ENCODE measurements around the gene ADGRF4.
A peak's percentile ranks its signal among the peaks of the same experiment; 100 is the strongest.

ADGRF4 gene

GRCh38 chr6:47733879-47734558, 35.6 kb downstream of the ADGRF4 start:
- Histone ChIP-seq H2AFZ (ENCODE audit: insufficient read depth, low read length, poor library complexity) (no peak overlapping the region), H2AK5ac (ENCODE audit: low read length) (no peak overlapping the region), H3K18ac (ENCODE audit: low read length) (no peak overlapping the region), H3K4ac (ENCODE audit: low read depth, low read length) (no peak overlapping the region), H3K36me3 (ENCODE audit: control insufficient read depth in 1 of 2, insufficient read depth in 2 of 2, low read length in 2 of 2) (no peaks in the 10 kb centered on the region), H4K8ac (ENCODE audit: low read depth, low read length) (no peak overlapping the region), H3K4me1 (ENCODE audit: control insufficient read depth in 1 of 2, insufficient read depth in 2 of 2, low read length in 2 of 2) (peaks cover 0 to 6% of the 10 kb centered on the region in 2 experiments), H3K4me3 (ENCODE audit: low read depth, low read length) (no peak overlapping the region), H3K9ac (ENCODE audit: low read length) (no peak overlapping the region), H3K4me2 (ENCODE audit: low read length) (no peak overlapping the region), H4K12ac (ENCODE audit: low read depth, low read length) (no peak overlapping the region), H3K23ac (ENCODE audit: low read length) (no peak overlapping the region), H3K79me1 (ENCODE audit: low read length) (no peaks in the 10 kb centered on the region), H2BK12ac (ENCODE audit: low read length) (no peak overlapping the region), H3K27me3 (ENCODE audit: insufficient read depth, low read length) (no peaks in the 10 kb centered on the region), H3K27ac (ENCODE audit: low read depth, low read length) (no peak overlapping the region), H2BK120ac (ENCODE audit: insufficient read depth, low read length, poor library complexity) (no peak overlapping the region), H3K14ac (ENCODE audit: low read length) (no peak overlapping the region), H4K91ac (ENCODE audit: low read depth, low read length) (no peak overlapping the region), H3K9me3 (ENCODE audit: insufficient read depth, low read depth, low read length) (no peaks in the 10 kb centered on the region), H3K79me2 (ENCODE audit: control insufficient read depth, insufficient read depth, low read length, poor library complexity) (no peaks in the 10 kb centered on the region), H2BK5ac (ENCODE audit: low read depth, low read length, poor library complexity) (no peak overlapping the region)
- WGBS (ENCODE audit: extremely low coverage, insufficient coverage, insufficient read length), result no CpG with 5 or more reads among the region's 2 CpGs
- DNase-seq, result peak; percentile 10 to 75

- no peak overlapping the region for H2AFZ ChIP-seq (ENCODE audit: insufficient read depth, low read length, poor library complexity)
- H2BK12ac ChIP-seq (ENCODE audit: low read length), result no peak overlapping the region
- H4K12ac ChIP-seq (ENCODE audit: low read depth, low read length), result no peak overlapping the region
- no peaks in the 10 kb centered on the region for H3K36me3 ChIP-seq (ENCODE audit: control insufficient read depth in 1 of 2, insufficient read depth in 2 of 2, low read length in 2 of 2)
- no peaks in the 10 kb centered on the region for H3K79me1 ChIP-seq (ENCODE audit: low read length)
- no peak overlapping the region for H4K91ac ChIP-seq (ENCODE audit: low read depth, low read length)
- H3K9ac ChIP-seq (ENCODE audit: low read length), result no peak overlapping the region
- no peaks in the 10 kb centered on the region for H3K79me2 ChIP-seq (ENCODE audit: control insufficient read depth, insufficient read depth, low read length, poor library complexity)
- no peak overlapping the region for H3K18ac ChIP-seq (ENCODE audit: low read length)
- no peak overlapping the region for H3K4ac ChIP-seq (ENCODE audit: low read depth, low read length)
- no peak overlapping the region for H2BK5ac ChIP-seq (ENCODE audit: low read depth, low read length, poor library complexity)
- no peak overlapping the region for H3K4me3 ChIP-seq (ENCODE audit: low read depth, low read length)
- H3K23ac ChIP-seq (ENCODE audit: low read length), result no peak overlapping the region
- H3K14ac ChIP-seq (ENCODE audit: low read length), result no peak overlapping the region
- no peak overlapping the region for H4K8ac ChIP-seq (ENCODE audit: low read depth, low read length)
- no peak overlapping the region for H3K4me2 ChIP-seq (ENCODE audit: low read length)
- no CpG with 5 or more reads among the region's 4 CpGs for WGBS (ENCODE audit: extremely low coverage, insufficient coverage, insufficient read length)
- no peak for DNase-seq
- no peaks in the 10 kb centered on the region for H3K4me1 ChIP-seq (ENCODE audit: control insufficient read depth in 1 of 2, insufficient read depth in 2 of 2, low read length in 2 of 2)
- H2BK120ac ChIP-seq (ENCODE audit: insufficient read depth, low read length, poor library complexity), result no peak overlapping the region
- H3K27ac ChIP-seq (ENCODE audit: low read depth, low read length), result no peak overlapping the region
- no peak overlapping the region for H2AK5ac ChIP-seq (ENCODE audit: low read length)
- no peaks in the 10 kb centered on the region for H3K27me3 ChIP-seq (ENCODE audit: insufficient read depth, low read length)
- no peaks in the 10 kb centered on the region for H3K9me3 ChIP-seq (ENCODE audit: insufficient read depth, low read depth, low read length)
These were observed 36.6 kb downstream of the ADGRF4 start for GRCh38 chr6:47734831-47735481.

GRCh38 chr6:47736083-47736700, 37.8 kb downstream of the ADGRF4 start:
- Histone ChIP-seq H2AFZ (ENCODE audit: insufficient read depth, low read length, poor library complexity) (no peak overlapping the region), H3K4me3 (ENCODE audit: low read depth, low read length) (no peak overlapping the region), H2AK5ac (ENCODE audit: low read length) (no peak overlapping the region), H3K36me3 (ENCODE audit: control insufficient read depth in 1 of 2, insufficient read depth in 2 of 2, low read length in 2 of 2) (no peaks in the 10 kb centered on the region), H4K12ac (ENCODE audit: low read depth, low read length) (no peak overlapping the region), H3K4ac (ENCODE audit: low read depth, low read length) (no peak overlapping the region), H4K91ac (ENCODE audit: low read depth, low read length) (no peak overlapping the region), H2BK5ac (ENCODE audit: low read depth, low read length, poor library complexity) (no peak overlapping the region), H2BK12ac (ENCODE audit: low read length) (no peak overlapping the region), H2BK120ac (ENCODE audit: insufficient read depth, low read length, poor library complexity) (no peak overlapping the region), H3K14ac (ENCODE audit: low read length) (no peak overlapping the region), H3K18ac (ENCODE audit: low read length) (no peak overlapping the region), H3K4me1 (ENCODE audit: control insufficient read depth in 1 of 2, insufficient read depth in 2 of 2, low read length in 2 of 2) (no peaks in the 10 kb centered on the region), H3K23ac (ENCODE audit: low read length) (no peak overlapping the region), H3K9ac (ENCODE audit: low read length) (no peak overlapping the region), H3K9me3 (ENCODE audit: insufficient read depth, low read depth, low read length) (no peaks in the 10 kb centered on the region), H3K27me3 (ENCODE audit: insufficient read depth, low read length) (no peaks in the 10 kb centered on the region), H4K8ac (ENCODE audit: low read depth, low read length) (no peak overlapping the region), H3K27ac (ENCODE audit: low read depth, low read length) (no peak overlapping the region), H3K4me2 (ENCODE audit: low read length) (no peak overlapping the region), H3K79me2 (ENCODE audit: control insufficient read depth, insufficient read depth, low read length, poor library complexity) (no peaks in the 10 kb centered on the region), H3K79me1 (ENCODE audit: low read length) (no peaks in the 10 kb centered on the region)
- no peak for DNase-seq
- WGBS (ENCODE audit: extremely low coverage, insufficient coverage, insufficient read length), result no CpG with 5 or more reads among the region's 7 CpGs

GRCh38 chr6:47737406-47737805, 39.0 kb downstream of the ADGRF4 start:
- Histone ChIP-seq H3K4ac (ENCODE audit: low read depth, low read length) (no peak overlapping the region), H3K18ac (ENCODE audit: low read length) (no peak overlapping the region), H3K14ac (ENCODE audit: low read length) (no peak overlapping the region), H3K9ac (ENCODE audit: low read length) (no peak overlapping the region), H4K12ac (ENCODE audit: low read depth, low read length) (no peak overlapping the region), H2BK120ac (ENCODE audit: insufficient read depth, low read length, poor library complexity) (no peak overlapping the region), H2AFZ (ENCODE audit: insufficient read depth, low read length, poor library complexity) (no peak overlapping the region), H3K27me3 (ENCODE audit: insufficient read depth, low read length) (no peaks in the 10 kb centered on the region), H3K4me3 (ENCODE audit: low read depth, low read length) (no peak overlapping the region), H3K4me2 (ENCODE audit: low read length) (no peak overlapping the region), H3K27ac (ENCODE audit: low read depth, low read length) (no peak overlapping the region), H3K36me3 (ENCODE audit: control insufficient read depth in 1 of 2, insufficient read depth in 2 of 2, low read length in 2 of 2) (no peaks in the 10 kb centered on the region), H3K79me2 (ENCODE audit: control insufficient read depth, insufficient read depth, low read length, poor library complexity) (no peaks in the 10 kb centered on the region), H2AK5ac (ENCODE audit: low read length) (no peak overlapping the region), H4K8ac (ENCODE audit: low read depth, low read length) (no peak overlapping the region), H3K9me3 (ENCODE audit: insufficient read depth, low read depth, low read length) (no peaks in the 10 kb centered on the region), H3K4me1 (ENCODE audit: control insufficient read depth in 1 of 2, insufficient read depth in 2 of 2, low read length in 2 of 2) (no peaks in the 10 kb centered on the region), H3K79me1 (ENCODE audit: low read length) (no peaks in the 10 kb centered on the region), H4K91ac (ENCODE audit: low read depth, low read length) (no peak overlapping the region), H2BK12ac (ENCODE audit: low read length) (no peak overlapping the region), H2BK5ac (ENCODE audit: low read depth, low read length, poor library complexity) (no peak overlapping the region), H3K23ac (ENCODE audit: low read length) (no peak overlapping the region)
- no peak for DNase-seq
- no CpG with 5 or more reads among the region's 2 CpGs for WGBS (ENCODE audit: extremely low coverage, insufficient coverage, insufficient read length)
